HG02642 (cell line): ENCODE measurements around the gene KAZALD1.

Experiments used
- ATAC-seq: cut with Tn5 transposase; IDR thresholded peaks from one replicate; pipeline ENCODE4 v1.9.1; 2021; ENCODE audit warnings: mild to moderate bottlenecking; ENCODE audit not compliant: unreplicated experiment, poor library complexity

Gene KAZALD1

DNA sequence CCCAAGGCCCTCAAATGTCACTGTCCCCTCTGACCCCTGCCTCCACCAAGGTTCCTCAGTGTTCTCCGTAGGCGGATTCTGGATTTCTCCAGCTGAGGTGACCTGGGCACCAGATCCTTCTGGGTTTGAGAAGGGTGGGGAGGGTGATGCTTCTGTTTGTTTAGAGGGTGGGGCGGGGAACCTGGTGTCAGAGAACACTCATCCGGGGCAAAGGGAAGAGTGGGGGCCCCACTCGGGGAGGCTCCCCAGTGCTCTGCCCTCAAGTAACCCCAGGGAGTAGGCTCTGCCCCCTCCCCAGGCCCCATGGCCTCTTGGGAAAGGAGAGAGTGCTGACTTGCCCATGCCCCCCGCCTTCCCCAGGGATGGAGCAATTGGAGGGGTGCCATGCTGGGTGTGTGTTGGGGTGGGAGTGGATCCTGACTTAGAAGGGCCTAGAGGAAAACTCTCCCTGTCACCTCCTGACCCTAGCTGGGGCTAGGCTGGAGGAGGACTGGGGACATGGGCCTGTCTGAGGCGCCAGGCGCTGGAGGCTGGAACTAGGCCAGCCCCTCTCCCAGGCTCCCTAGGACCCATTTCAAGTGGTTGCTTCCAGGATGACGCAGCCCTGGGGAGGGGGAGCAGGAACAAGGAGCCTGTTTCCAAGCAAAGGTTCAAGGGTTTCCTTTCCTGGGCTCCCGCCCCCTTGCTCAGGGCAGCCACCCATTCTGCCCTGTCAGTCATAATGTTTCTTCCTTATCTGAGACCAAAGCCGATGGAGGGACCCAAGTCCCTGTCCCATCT is 27.9 kb downstream of the KAZALD1 start:
- no peak for ATAC-seq

DNA sequence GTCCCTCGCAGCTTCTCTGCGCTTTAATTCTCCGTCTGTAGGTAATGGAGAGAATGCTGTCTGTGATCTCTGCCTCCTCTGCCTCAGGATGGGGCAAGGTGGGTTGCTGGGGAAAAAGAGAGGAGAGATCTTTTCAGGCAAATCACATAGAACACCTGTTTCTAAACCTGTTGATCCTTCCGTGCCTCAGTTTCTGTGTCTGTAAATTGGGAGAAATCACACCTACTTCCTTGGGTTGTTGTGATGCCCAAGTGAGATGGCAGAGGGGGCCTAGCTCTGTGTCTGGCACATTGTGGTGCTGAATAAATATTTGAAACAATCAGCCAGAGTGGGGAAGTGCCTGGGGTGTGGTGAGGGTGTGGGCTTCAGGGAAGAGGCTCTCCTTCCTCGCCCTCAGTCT is 28.8 kb downstream of the KAZALD1 start:
- no peak for ATAC-seq

- no peak for ATAC-seq
Observed at GRCh38 chr10:101091546-101092290, 29.9 kb downstream of the KAZALD1 start.

GRCh38 chr10:101092881-101093354 is 31.1 kb downstream of the KAZALD1 start:
- ATAC-seq = no peak

GRCh38 chr10:101094121-101094879 is 32.5 kb downstream of the KAZALD1 start:
- no peak for ATAC-seq

GRCh38 chr10:101095004-101095403 is 33.2 kb downstream of the KAZALD1 start:
- no peak for ATAC-seq

- no peak for ATAC-seq
Observed at GRCh38 chr10:101095550-101096213, 33.9 kb downstream of the KAZALD1 start.

DNA sequence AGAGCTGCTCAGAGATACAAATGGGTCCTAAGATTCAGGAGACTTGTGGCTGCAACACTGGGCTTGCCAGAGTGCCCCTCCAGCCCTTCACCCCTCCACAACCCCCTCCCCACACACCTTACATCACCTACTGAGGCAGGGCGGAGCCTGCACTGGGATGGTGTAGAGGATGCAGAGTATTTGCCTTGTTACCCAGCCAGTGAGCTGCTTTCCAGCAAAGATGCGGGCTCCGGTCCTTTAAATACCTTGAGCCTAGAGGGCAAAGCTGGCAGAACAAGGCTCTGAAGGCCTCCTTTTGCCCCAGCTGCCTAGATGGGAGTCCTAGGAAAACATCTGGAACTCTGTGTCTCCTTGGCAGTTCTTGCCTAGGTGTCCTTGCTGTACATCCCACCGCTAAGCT is 34.6 kb downstream of the KAZALD1 start:
- ATAC-seq = no peak

DNA sequence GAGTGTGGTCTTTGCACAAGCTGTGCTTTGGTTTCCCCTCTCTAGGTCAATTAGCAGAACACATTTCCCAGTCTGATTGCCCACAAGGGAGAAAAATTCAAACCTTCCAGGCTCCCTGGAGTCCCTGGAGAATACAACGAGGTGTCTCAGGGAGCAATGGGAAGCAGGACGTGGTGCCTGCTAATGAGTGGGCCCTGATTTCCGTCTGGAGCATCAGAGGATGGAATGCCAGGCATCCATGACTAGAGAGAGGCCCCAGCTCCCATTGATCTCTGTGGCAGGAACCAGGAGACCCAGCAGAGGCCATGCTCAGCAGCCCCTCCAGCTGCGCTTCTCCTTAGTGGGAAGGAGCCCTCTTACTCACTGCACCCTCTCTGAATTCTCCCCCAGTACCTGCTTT is 36.1 kb downstream of the KAZALD1 start:
- ATAC-seq = no peak

GRCh38 chr10:101099901-101100300 is 38.1 kb downstream of the KAZALD1 start:
- no peak for ATAC-seq

GRCh38 chr10:101101372-101101881 is 39.6 kb downstream of the KAZALD1 start:
- no peak for ATAC-seq

DNA sequence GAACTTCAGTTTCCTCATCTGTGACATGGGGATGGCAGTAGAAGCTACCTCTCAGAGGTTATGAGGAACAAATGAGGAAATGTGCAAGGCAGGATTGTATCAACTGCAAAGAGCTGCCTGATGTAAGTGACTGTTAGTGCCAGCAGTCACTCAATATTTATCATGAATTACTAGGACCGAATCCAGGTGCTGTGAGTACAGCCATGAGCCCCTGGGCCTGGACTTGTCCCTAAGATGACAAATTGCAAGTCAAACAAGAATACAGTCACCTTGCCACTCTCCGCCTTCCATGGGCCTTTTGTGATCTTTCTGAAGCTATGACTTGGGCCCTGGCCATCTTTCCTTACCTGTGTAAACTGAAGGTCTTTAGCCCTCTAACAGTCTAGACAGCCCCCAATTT is 41.6 kb downstream of the KAZALD1 start:
- no peak for ATAC-seq

DNA sequence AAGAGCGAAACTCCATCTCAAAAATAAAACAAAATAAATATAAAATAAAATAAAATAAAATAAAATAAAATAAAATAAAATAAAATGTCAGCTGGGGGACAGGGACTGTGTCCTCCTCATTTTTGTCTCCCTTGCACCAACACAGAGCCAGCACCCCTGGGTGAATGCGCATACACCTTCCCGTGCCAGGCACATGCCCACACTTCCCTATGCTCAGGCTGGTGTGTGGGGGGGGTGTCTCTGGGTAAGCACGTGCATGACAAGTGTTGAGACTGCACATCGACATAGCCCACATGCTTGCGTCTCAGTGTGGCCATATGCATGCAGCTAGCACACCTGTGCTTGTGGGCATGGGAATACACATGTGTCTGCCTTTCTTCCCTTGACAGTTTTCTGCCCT is 44.6 kb downstream of the KAZALD1 start:
- ATAC-seq = no peak

GRCh38 chr10:101107771-101108170 is 46.0 kb downstream of the KAZALD1 start:
- ATAC-seq = no peak

DNA sequence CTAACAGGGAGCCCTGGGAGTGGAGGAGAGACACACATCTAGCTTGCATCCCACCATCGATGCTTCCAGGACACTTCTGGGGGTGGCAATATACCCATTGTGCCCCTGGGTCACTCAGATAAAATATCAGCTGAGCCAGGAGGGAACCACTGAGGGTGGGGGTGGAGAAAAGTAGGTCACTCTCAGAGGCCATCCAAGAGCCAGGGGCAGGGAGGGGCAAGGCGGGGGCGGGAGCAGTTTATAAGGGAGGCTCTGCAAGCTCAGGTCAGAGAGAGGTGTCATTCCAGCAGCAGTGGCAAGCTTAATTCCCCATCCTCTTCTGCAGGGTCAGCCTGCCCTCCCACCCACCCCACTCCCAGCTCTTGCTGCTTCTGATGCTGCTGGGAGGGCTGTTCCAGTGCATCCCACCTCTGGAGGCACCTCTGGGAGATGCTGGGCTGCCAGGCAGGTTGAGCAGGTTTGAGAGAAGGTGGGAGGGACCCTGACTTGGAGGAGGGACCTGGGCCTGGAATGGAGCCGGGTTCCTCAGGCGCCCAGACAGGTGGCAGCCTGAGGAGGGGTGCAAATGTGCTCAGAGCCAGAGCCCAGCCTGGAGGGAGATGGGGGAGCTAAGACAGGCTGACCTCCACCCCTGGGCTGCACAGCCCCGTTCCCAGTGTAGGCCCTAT is 49.2 kb downstream of the KAZALD1 start:
- ATAC-seq = no peak

DNA sequence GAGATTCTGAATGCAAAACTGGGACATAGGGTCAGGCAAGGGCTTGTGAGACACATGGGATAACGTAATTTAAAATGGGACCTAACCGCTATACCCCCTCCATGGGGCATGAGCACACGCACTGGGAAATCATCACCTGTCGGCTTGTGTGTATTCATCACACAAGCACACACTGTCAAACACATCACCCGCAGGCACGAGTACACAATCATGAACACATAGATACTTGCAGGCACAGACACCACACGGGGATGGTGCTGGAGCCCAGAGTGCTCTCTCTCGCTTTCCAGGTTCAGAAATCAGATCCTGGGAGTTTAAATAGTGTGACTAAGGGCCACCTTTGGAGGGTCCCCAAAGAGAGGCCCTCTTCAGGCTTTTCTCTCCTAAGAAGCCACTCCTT is 49.8 kb downstream of the KAZALD1 start:
- ATAC-seq = no peak

GRCh38 chr10:101112799-101113594 is 51.2 kb downstream of the KAZALD1 start:
- ATAC-seq = no peak

- no peak for ATAC-seq
Observed at GRCh38 chr10:101113890-101114403, 52.2 kb downstream of the KAZALD1 start.

GRCh38 chr10:101114646-101115045 is 52.9 kb downstream of the KAZALD1 start:
- ATAC-seq = no peak
